GM18870 (cell line): ENCODE data around the gene C11orf86.
"Not testable (repeated sequence)": the region's sequence is repeated elsewhere in the genome, so short reads cannot be mapped to it uniquely, and the experiment has no call there.

Source experiments
- ATAC-seq: cut with Tn5 transposase; IDR thresholded peaks from one replicate; pipeline ENCODE4 v1.9.1; 2021; ENCODE audit warnings: moderate library complexity; ENCODE audit not compliant: unreplicated experiment

C11orf86 gene

GRCh38 chr11:66974724-66975404 is at the start of gene C11orf86:
C11orf86 (plus strand) TSS chr11:66975304; CDS start chr11:66975363, 59 bp downstream.
- no peak for ATAC-seq

GRCh38 chr11:66929753-66930152 is 45.4 kb upstream of the C11orf86 start:
- no peak for ATAC-seq

GRCh38 chr11:66932543-66932942 is 42.6 kb upstream of the C11orf86 start:
- ATAC-seq = no peak

GRCh38 chr11:66933531-66933930 is 41.6 kb upstream of the C11orf86 start:
- ATAC-seq = no peak

GRCh38 chr11:66934950-66935779 is 39.9 kb upstream of the C11orf86 start:
- no peak for ATAC-seq

- ATAC-seq = no peak
These were observed 38.8 kb upstream of the C11orf86 start for GRCh38 chr11:66936311-66936711.

GRCh38 chr11:66937193-66937733 is 37.8 kb upstream of the C11orf86 start:
- ATAC-seq = no peak

GRCh38 chr11:66938582-66939135 is 36.4 kb upstream of the C11orf86 start:
- no peak for ATAC-seq

- ATAC-seq = no peak
These were observed 25.0 kb upstream of the C11orf86 start for GRCh38 chr11:66950112-66950535.

- ATAC-seq = no peak
These were observed 24.0 kb upstream of the C11orf86 start for GRCh38 chr11:66951135-66951534.

- ATAC-seq = no peak
These were observed 23.2 kb upstream of the C11orf86 start for GRCh38 chr11:66951927-66952337.

GRCh38 chr11:66953081-66953833 is 21.8 kb upstream of the C11orf86 start:
- ATAC-seq = no peak

GRCh38 chr11:66956689-66957290 is 18.3 kb upstream of the C11orf86 start:
- no peak for ATAC-seq

- ATAC-seq = no peak
These were observed 17.2 kb upstream of the C11orf86 start for GRCh38 chr11:66957971-66958231.

GRCh38 chr11:66958232-66958955 is 16.7 kb upstream of the C11orf86 start, which contains the start of gene PC:
PC (minus strand) TSS chr11:66958383; CDS start chr11:66872159, 86,224 bp downstream.
- no peak for ATAC-seq

GRCh38 chr11:66958956-66959274 is 16.2 kb upstream of the C11orf86 start:
- ATAC-seq = no peak

GRCh38 chr11:66961691-66962213 is 13.4 kb upstream of the C11orf86 start:
- not testable (repeated sequence) for ATAC-seq

GRCh38 chr11:66962247-66962646 is 12.9 kb upstream of the C11orf86 start:
- no peak for ATAC-seq

GRCh38 chr11:66962801-66963200 is 12.3 kb upstream of the C11orf86 start:
- ATAC-seq = no peak

- ATAC-seq = no peak
These were observed 10.6 kb upstream of the C11orf86 start for GRCh38 chr11:66964495-66964894.
